Measurements from ENCODE around the gene DMGDH. TPM values are rescaled to one million over a fixed set of nuclear protein-coding genes. Genes with fewer than 3 reads are reported as not detected.

DMGDH gene
- polyA plus RNA-seq, 12 donors = 1.7 to 3.9 (median 2.7) TPM; not detected in 2

GRCh38 chr5:78975035-78975434, 94.4 kb downstream of the DMGDH start:
- no peak for DNase-seq

DNA sequence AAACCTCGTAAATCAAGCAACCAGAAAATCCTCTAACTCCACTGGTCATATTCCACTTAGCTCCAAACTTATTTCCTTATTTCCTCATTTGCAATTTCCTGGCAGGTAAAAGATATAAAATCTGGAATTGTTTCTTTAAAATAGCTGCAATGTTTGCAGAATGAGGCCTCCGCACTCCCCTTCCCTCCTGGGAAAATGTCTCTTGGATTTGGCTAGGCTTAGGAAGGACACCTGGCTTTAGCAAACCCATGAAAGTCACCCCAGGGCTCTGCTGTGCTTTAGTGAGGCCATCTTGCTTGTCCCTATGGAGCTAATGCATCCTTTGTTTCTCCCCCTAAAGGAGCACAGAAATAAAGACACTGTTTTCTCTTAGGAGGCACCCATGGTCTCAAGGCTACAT, 94.9 kb downstream of the DMGDH start:
- DNase-seq = no peak

- no peak for DNase-seq
These were observed 95.5 kb downstream of the DMGDH start for GRCh38 chr5:78974011-78974410.

DNA sequence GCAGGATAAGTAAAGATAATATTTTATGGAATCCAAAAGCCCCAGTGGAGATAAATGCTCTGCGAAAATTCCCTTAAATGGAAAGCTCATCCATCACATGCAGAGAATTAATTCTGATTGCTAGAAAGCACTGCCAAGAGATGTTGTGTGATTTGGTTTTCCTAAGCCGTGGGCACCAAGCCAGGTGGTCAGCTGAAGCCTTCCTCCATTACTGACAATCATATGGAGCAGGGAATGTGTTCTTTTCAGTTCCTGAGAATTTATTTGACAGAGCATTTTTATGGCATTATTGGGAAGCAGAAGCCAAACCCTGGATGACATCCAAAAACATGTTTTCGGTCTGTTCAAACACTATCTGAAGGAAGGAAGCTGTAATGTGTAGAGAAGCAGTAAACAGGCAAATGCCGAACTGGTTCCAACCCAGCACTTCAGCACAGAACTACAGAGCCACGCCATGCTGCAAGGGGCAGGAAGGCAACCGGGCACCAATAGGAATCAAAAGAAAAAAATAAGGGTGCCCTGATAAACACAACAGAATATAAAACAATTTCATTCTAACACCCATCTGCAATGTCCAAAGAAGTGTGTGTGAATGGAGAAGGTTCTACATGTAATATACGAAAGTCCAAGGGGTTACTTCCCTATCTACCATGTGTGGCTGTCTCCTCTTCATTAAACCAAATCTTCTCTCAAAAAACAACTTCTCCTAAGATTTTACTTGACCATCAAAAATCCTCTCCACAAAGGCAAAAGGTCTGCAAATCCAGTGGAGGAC, 96.6 kb downstream of the DMGDH start:
- peak; percentile 84 for DNase-seq

DNA sequence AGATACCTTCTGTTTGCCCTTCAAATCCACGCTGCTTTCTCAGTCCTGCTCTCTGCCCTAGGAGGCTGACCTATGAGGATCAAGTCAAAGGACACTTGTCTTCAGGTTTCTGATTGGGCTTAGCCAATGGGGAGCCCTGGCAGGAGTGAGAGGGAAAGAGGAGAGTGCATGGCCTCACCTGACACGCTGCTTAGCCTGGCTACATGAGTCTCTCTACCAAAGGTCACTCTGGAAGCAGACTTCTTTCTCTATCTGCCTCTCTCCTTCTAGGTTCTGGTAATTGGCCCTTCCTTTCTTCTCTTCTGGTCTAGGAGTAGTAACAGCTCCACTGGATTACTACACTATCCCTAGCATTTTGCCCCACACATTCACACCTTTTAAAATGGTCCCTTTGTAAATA, 97.5 kb downstream of the DMGDH start:
- no peak for DNase-seq

- no peak for DNase-seq
These were observed 100.7 kb downstream of the DMGDH start for GRCh38 chr5:78968781-78969180.

DNA sequence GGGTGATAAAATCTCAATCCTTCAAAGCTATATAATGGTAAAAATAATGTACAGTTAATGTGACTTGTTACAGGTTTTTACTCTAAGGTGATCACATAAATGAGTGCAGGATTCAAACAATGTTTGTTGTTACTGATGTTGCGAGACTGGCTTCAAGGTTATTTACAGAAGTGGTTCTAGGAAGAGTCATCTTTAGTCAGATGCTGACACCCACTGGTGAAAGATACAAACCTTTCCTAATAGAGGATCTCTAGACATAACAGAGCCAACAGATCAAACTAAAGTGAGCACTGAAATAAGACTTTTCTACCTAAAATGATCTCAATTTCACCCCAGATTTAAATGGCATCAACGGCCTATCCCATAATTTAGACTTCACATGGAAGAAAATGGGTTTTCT, 104.6 kb downstream of the DMGDH start:
- peak; percentile 73 for DNase-seq

GRCh38 chr5:78961743-78962142, 107.7 kb downstream of the DMGDH start:
- no peak for DNase-seq

- DNase-seq = no peak
These were observed 109.7 kb downstream of the DMGDH start for GRCh38 chr5:78959767-78960166.

DNA sequence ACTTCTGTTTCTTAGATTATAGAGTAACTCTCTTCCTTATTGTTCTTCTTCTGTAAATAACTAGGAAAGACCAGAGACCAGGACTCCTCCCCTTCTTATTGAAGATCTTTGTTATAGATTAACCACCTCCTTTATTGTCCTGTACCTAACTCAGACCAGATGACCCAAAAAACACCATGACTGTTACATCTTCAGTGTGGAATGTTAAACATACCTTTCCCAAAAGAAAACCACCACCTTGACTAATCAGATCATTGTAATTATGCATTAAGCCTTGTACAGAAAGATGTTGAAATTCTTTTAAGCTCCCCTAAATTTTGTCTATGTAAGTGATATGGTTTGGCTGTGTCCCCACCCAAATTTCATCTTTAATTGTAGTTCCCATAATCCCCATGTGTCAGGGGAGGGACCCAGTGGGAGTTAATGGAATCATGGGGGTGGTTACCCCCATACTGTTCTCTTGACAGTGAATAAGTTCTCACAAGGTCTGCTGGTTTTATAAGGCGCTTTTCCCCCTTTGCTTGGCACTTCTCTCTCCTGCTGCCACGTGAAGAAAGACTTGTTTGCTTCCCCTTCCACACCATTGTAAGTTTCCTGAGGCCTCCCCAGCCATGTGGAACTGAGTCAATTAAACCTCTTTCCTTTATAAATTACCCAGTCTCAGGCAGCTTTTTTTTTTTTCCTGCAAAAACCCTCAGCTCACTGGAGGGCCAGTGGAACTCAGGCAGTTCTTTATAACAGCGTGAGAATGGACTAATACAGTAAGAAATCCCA, 110.6 kb downstream of the DMGDH start:
- DNase-seq = no peak

DNA sequence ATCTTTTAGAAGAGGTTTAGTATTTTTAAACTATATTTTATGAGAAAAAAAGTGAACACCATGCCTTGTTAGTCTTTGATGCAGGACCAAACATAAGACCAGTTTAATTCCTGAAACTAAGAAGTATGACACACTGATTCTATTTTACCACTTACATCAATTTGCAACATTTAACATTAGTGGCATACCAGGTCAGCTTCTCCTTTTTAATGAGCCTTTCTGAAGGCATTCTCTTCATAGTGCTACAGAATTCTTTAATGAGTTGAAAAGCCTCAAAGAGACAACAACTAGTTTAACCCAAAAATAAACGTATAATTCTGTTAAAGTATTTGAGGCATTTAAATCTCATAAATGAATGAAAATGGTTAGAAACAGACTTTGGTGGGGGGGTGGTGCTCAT, 112.6 kb downstream of the DMGDH start:
- DNase-seq = no peak

- no peak for DNase-seq
These were observed 116.2 kb downstream of the DMGDH start for GRCh38 chr5:78953092-78953800.

Other genes starting within 250 kb of the DMGDH start
- gene ARSB, start 84.4 kb downstream of the DMGDH start, polyA plus RNA-seq (ENCODE audit: insufficient read length in 12 of 12) = 100 to 1,000 TPM in 1 of 12 donors, 10 to 100 TPM in 11; 14.5 to 414 (median 22.6) TPM
- gene BHMT2, start 93 bp upstream of the DMGDH start, polyA plus RNA-seq (ENCODE audit: insufficient read length in 12 of 12) = 1 to 10 TPM in 10 of 12 donors, not detected in 2; 2.5 to 7.1 (median 4.5) TPM
- gene BHMT, start 42.1 kb upstream of the DMGDH start, polyA plus RNA-seq (ENCODE audit: insufficient read length in 12 of 12) = 1 to 10 TPM in 1 of 12 donors, under 1 TPM in 9, not detected in 2; 0.11 to 1.6 (median 0.53) TPM
- gene JMY, start 166.5 kb upstream of the DMGDH start, polyA plus RNA-seq (ENCODE audit: insufficient read length in 12 of 12) = 10 to 100 TPM in 8 of 12 donors, 1 to 10 TPM in 3, not detected in 1; 6.6 to 16.5 (median 12.5) TPM

All from muscle of arm (tissue), 12 donors.